HCT116 (cell line): ENCODE data around the gene MFSD1. TPM values are rescaled to one million over a fixed set of nuclear protein-coding genes. Genes with fewer than 3 reads are reported as not detected.

Experiments used
- ATAC-seq: fragments of 200-7000 bp; cut with Tn5 transposase; 2 replicates; pipeline ENCODE4 v1.9.1; 2020; ENCODE audit warnings: mild to moderate bottlenecking, moderate library complexity
- BruUV-seq: library from RNA; stranded (reverse); fragments of 400-500 nt; replicated peaks from 2 replicates; lab custom pipeline; 2021; lab: Mats Ljungman, UMichigan
- CTCF ChIA-PET: fragments of 300-600 bp; sonication (Branson Sonifier 250); formaldehyde crosslinking; loops from one replicate; lab custom pipeline; 2021; ENCODE audit warnings: antibody characterized with exemption; lab: Charles Lee
- POLR2A ChIA-PET: fragments of 300-600, 350-600 bp; sonication (Branson Sonifier 250); formaldehyde crosslinking; loops from one replicate; lab custom pipeline; 2021; ENCODE audit warnings: antibody characterized with exemption; lab: Charles Lee
- RAD21 ChIA-PET, 2 experiments: fragments of 300-600 bp; sonication (Branson Sonifier 250); formaldehyde crosslinking; loops; one replicate each; lab custom pipeline; 2023; ENCODE audit warnings: low total read pairs in 2 of 2; ENCODE audit not compliant: uncharacterized antibody in 2 of 2, unreplicated experiment in 2 of 2, low non-redundant PET in 1 of 2; lab: Charles Lee
- DNase-seq: peaks from one replicate; pipeline ENCODE4 v3.0.0-alpha.2; 2010; ENCODE audit warnings: low read depth, low spot score
- H2AFZ ChIP-seq: fragments of 200-600 bp; shearing (Covaris generic), sonication (generic); 2 replicates; pipeline ENCODE4 v1.6.1; 2017; ENCODE audit warnings: low read depth, mixed run types, mixed read lengths, antibody characterized with exemption, low read length; ENCODE audit not compliant: poor library complexity, severe bottlenecking
- H3K27ac ChIP-seq: 2 replicates; pipeline ENCODE4 v1.5.1; 2012; ENCODE audit warnings: low read depth, low read length
- H3K27me3 ChIP-seq: fragments of 200-600 bp; sonication (generic); 2 replicates; pipeline ENCODE4 v1.6.1; 2016; ENCODE audit warnings: mixed run types, low read length, mixed read lengths; ENCODE audit not compliant: insufficient read depth
- H3K36me3 ChIP-seq, 2 experiments: fragments of 200-500 bp in 1 of 2; fragments of 200-600 bp in 1 of 2; sonication (Bioruptor generic) in 1 of 2; sonication (generic) in 1 of 2; 2 replicates each; pipeline versions ENCODE4 v1.5.1 to v1.6.1; 2014 to 2016; ENCODE audit warnings: low read length in 2 of 2, inconsistent platforms in 1 of 2, mixed read lengths in 1 of 2, mixed run types in 1 of 2; ENCODE audit not compliant: insufficient read depth in 2 of 2, control insufficient read depth in 1 of 2
- H3K4me1 ChIP-seq, 2 experiments: fragments of 200-600 bp in 1 of 2; sonication (generic) in 1 of 2; 2 replicates each; pipeline versions ENCODE4 v1.5.1 to v1.6.1; 2012 to 2017; ENCODE audit warnings: low read length in 2 of 2, inconsistent platforms in 1 of 2, mild to moderate bottlenecking in 1 of 2, mixed read lengths in 1 of 2, mixed run types in 1 of 2, moderate library complexity in 1 of 2; ENCODE audit not compliant: insufficient read depth in 2 of 2, control insufficient read depth in 1 of 2
- H3K4me2 ChIP-seq: fragments of 200-600 bp; sonication (generic); 2 replicates; pipeline ENCODE4 v1.6.1; 2017; ENCODE audit warnings: mixed run types, low read length, mixed read lengths
- H3K4me3 ChIP-seq, 2 experiments: fragments of 200-600 bp in 1 of 2; sonication (generic) in 1 of 2; replicated peaks in 1 of 2; 2 replicates each; pipeline ENCODE4 v1.5.1; 2011 to 2016; ENCODE audit warnings: low read length in 2 of 2, control low read depth in 1 of 2, low read depth in 1 of 2, mild to moderate bottlenecking in 1 of 2, mixed read lengths in 1 of 2, mixed run types in 1 of 2
- H3K79me2 ChIP-seq: fragments of 200-600 bp; sonication (generic); 2 replicates; pipeline ENCODE4 v1.6.1; 2017; ENCODE audit warnings: mild to moderate bottlenecking, mixed run types, low read length, moderate library complexity, mixed read lengths; ENCODE audit not compliant: insufficient read depth
- H3K9ac ChIP-seq: fragments of 200-600 bp; sonication (generic); 2 replicates; pipeline ENCODE4 v1.6.1; 2016; ENCODE audit warnings: low read length, mixed read lengths
- H3K9me2 ChIP-seq: fragments of 200-600 bp; sonication (generic), shearing (Covaris generic); 2 replicates; pipeline ENCODE4 v1.6.1; 2017; ENCODE audit warnings: mixed run types, mild to moderate bottlenecking, moderate library complexity; ENCODE audit not compliant: insufficient read depth
- H3K9me3 ChIP-seq, 2 experiments: fragments of 200-500 bp in 1 of 2; fragments of 200-600 bp in 1 of 2; sonication (Bioruptor generic) in 1 of 2; sonication (generic) in 1 of 2; 2 replicates each; pipeline ENCODE4 v1.6.1; 2014 to 2017; ENCODE audit warnings: low read length in 2 of 2, mixed read lengths in 2 of 2, inconsistent platforms in 1 of 2, low read depth in 1 of 2, mild to moderate bottlenecking in 1 of 2, mixed run types in 1 of 2, moderate library complexity in 1 of 2; ENCODE audit not compliant: control insufficient read depth in 1 of 2, insufficient read depth in 1 of 2
- H4K20me1 ChIP-seq: fragments of 200-600 bp; sonication (generic), shearing (Covaris generic); 2 replicates; pipeline ENCODE4 v1.6.1; 2017; ENCODE audit warnings: mixed run types, mild to moderate bottlenecking, moderate library complexity; ENCODE audit not compliant: insufficient read depth
- ATF3 ChIP-seq: IDR thresholded peaks from 2 replicates; pipeline ENCODE4 v1.6.1; 2012
- CBX3 ChIP-seq: IDR thresholded peaks from 2 replicates; pipeline ENCODE4 v1.6.1; 2012; ENCODE audit warnings: low read depth
- EGR1 ChIP-seq: IDR thresholded peaks from 2 replicates; pipeline ENCODE4 v1.6.1; 2012; ENCODE audit warnings: low read depth
- EZH2 ChIP-seq: fragments of 200-600 bp; sonication (generic); IDR thresholded peaks from 2 replicates; pipeline ENCODE4 v1.6.1; 2017; ENCODE audit warnings: antibody characterized with exemption, mixed run types
- JUND ChIP-seq: IDR thresholded peaks from 2 replicates; pipeline ENCODE4 v1.6.1; 2012
- POLR2A ChIP-seq: IDR thresholded peaks from 2 replicates; pipeline ENCODE4 v1.7.0; 2011; ENCODE audit warnings: borderline replicate concordance; ENCODE audit not compliant: insufficient read depth, insufficient read length; ENCODE audit errors: extremely low read depth
- TCF7L2 ChIP-seq: IDR thresholded peaks from 2 replicates; pipeline ENCODE4 v1.7.0; 2011; ENCODE audit warnings: borderline replicate concordance, inconsistent platforms; ENCODE audit not compliant: insufficient read depth, insufficient read length; ENCODE audit errors: extremely low read depth
- ZBTB33 ChIP-seq: IDR thresholded peaks from 2 replicates; pipeline ENCODE4 v1.6.1; 2011; ENCODE audit warnings: mild to moderate bottlenecking, low read length, moderate library complexity; ENCODE audit not compliant: insufficient replicate concordance; ENCODE audit errors: extremely low read depth
- intact Hi-C: fragments of 100-400 bp; cut with micrococcal nuclease; formaldehyde crosslinking; loops from 2 replicates; pipeline ENCODE4 v1.10.0; 2022
- total RNA-seq: library from RNA; stranded (reverse); gene quantifications from one replicate; pipeline ENCODE4 v1.2.1, GENCODE V29; 2021; ENCODE audit not compliant: unreplicated experiment

The MFSD1 gene
- total RNA-seq, 1 experiment from 2014 or later = 12.8 TPM

GRCh38 chr3:158769549-158769948, 32.3 kb upstream of the MFSD1 start:
- intact Hi-C loops = no loop called here
- no peak for ATAC-seq
- no TSS peak for BruUV-seq

More at GRCh38 chr3:158769549-158769948, 32.3 kb upstream of the MFSD1 start:
- Histone ChIP-seq H3K36me3 (no peaks in the 10 kb centered on the region), H3K79me2 (no peaks in the 10 kb centered on the region), H3K4me2 (no peak overlapping the region), H3K9ac (no peak overlapping the region), H3K4me3 (no peak overlapping the region), H4K20me1 (no peaks in the 10 kb centered on the region), H3K9me2 (no peaks in the 10 kb centered on the region), H3K27me3 (no peaks in the 10 kb centered on the region), H3K27ac (no peak overlapping the region), H2AFZ (no peak overlapping the region), H3K4me1 (peaks cover 3 to 15% of the 10 kb centered on the region in 2 experiments; a peak in 3 of 4 replicates), H3K9me3 (no peaks in the 10 kb centered on the region)
- no peak for DNase-seq
- TF ChIP-seq EZH2 (no peak), CBX3 (no peak), POLR2A (no peak), ATF3 (no peak), TCF7L2 (no peak), JUND (no peak), EGR1 (no peak), ZBTB33 (no peak)
- ChIA-PET CTCF (no interaction called here), RAD21 (no interaction called here), POLR2A (no interaction called here)
